ENCODE measurements around the gene SLC25A13.

Gene SLC25A13

DNA sequence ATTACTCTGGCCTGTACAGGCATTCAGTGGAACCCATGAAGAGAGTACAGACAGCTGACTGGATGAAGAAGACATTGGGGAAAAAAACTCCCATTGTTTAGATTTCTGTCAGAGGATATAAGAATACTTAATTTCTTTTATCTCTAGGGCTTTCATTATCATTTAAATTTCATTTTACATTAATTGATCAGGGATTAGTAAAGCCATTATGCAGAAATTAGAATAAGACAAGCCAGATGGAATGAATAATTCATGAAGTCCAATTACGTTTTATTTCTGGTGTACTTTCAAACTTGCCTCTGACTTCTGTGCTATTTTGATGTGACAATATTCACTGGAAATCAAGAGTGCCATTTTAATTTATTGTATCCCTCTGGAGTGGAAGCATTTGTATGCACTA is 247.0 kb downstream of the SLC25A13 start:
- peaks cover 4 to 9% of the 10 kb centered on the region in 2 donors for H3K4me1 Mint-ChIP-seq
- H3K9me3 Mint-ChIP-seq: no peaks in the 10 kb centered on the region
- H3K4me3 Mint-ChIP-seq: no peak overlapping the region
- ATAC-seq (replicated peaks) (no peak), DNase-seq (no peak)
- no peak overlapping the region for H3K27ac Mint-ChIP-seq
- H3K36me3 Mint-ChIP-seq: no peaks in the 10 kb centered on the region
- H3K27me3 Mint-ChIP-seq: peaks cover 22% of the 10 kb centered on the region in 2 donors
